Muscle layer of colon (tissue), 2 donors: ENCODE data around the gene SAMD11.

Source experiments
- H3K27ac ChIP-seq: one replicate; pipeline ENCODE4 v1.7.0; 2013; ENCODE audit warnings: low read depth, mild to moderate bottlenecking, low read length, moderate library complexity
- H3K27me3 ChIP-seq, 2 donors: one replicate each; pipeline ENCODE4 v1.7.0; 2013; ENCODE audit warnings: low read length in 2 of 2, mild to moderate bottlenecking in 2 of 2; ENCODE audit not compliant: insufficient read depth in 2 of 2, control insufficient read depth in 1 of 2
- H3K36me3 ChIP-seq: one replicate; pipeline ENCODE4 v1.7.0; 2013; ENCODE audit warnings: mild to moderate bottlenecking, low read length; ENCODE audit not compliant: insufficient read depth
- H3K4me1 ChIP-seq: one replicate; pipeline ENCODE4 v1.7.0; 2013; ENCODE audit warnings: mild to moderate bottlenecking, low read length; ENCODE audit not compliant: insufficient read depth
- H3K4me3 ChIP-seq, 2 donors: one replicate each; pipeline ENCODE4 v1.7.0; 2013; ENCODE audit warnings: low read length in 2 of 2, low read depth in 1 of 2, mild to moderate bottlenecking in 1 of 2, moderate library complexity in 1 of 2
- H3K9ac ChIP-seq: one replicate; pipeline ENCODE4 v1.7.0; 2013; ENCODE audit warnings: low read length
- H3K9me3 ChIP-seq: one replicate; pipeline ENCODE4 v1.7.0; 2013; ENCODE audit warnings: mild to moderate bottlenecking, low read length
- donor health status: abdominal sarcoma.
- donor health status: Adenocarcinoma of cecum.

SAMD11 gene

DNA sequence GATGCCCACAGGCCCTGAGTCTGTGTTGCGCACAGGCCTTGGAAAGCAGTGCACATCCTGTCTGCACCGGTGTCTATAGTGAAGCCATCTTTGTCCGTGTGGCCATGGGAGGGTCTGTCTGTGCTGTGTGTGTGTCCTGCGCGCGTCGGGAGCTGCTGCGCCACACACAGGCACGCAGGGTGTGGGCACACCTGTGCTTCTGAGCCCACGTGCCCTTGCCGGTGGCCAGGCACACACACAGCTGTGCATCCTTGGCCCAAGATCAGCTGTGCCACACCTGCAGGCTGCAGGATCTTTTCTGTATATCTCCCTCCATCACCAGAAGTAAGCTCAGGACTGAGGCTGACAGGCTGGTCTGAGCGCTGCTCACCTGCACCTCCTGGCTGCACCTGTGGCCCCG lies 3.2 kb upstream of the SAMD11 start:
- peaks cover 12 to 68% of the 10 kb centered on the region in 2 donors for H3K27me3 ChIP-seq
- H3K9ac ChIP-seq = no peak overlapping the region
- peaks cover 23% of the 10 kb centered on the region for H3K4me1 ChIP-seq
- H3K36me3 ChIP-seq = no peaks in the 10 kb centered on the region
- no peaks in the 10 kb centered on the region for H3K9me3 ChIP-seq
- no peak overlapping the region for H3K4me3 ChIP-seq
- H3K27ac ChIP-seq = no peak overlapping the region

GRCh38 chr1:921011-921837 lies 2.5 kb upstream of the SAMD11 start:
- Histone ChIP-seq H3K9me3 (no peaks in the 10 kb centered on the region), H3K4me1 (peaks cover 23% of the 10 kb centered on the region), H3K36me3 (no peaks in the 10 kb centered on the region), H3K27ac (no peak overlapping the region), H3K4me3 (peak overlapping the region in 1 of 2 donors; percentile 15), H3K9ac (no peak overlapping the region), H3K27me3 (peaks cover 16 to 71% of the 10 kb centered on the region in 2 donors)

DNA sequence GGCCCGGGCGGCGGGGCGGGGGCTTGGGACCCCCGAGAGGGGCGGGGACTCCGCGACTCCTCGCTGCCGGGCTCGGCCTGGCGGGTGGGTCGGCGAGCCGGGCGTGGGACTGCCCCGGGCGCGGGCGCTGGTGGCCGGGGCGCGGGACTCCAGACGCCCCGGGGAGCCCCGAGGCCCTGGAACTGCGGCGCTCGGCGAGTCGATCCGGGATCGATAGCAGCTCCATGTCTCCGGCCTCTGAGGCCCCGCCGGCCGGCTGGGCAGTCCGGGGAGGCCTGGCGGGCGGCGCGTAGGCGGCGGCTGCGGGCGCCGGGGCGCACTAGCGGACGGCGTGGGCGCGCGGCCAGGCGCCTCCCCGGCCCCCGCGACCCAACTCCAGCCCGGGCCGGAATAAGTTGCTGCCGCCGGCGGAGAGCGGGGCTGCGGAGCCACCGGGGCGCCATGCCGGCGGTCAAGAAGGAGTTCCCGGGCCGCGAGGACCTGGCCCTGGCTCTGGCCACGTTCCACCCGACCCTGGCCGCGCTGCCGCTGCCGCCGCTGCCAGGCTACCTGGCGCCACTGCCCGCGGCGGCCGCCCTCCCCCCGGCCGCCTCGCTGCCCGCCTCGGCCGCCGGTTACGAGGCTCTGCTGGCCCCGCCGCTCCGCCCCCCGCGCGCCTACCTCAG lies 400 bp downstream of the SAMD11 start:
- H3K36me3 ChIP-seq = no peaks in the 10 kb centered on the region
- peaks cover 23% of the 10 kb centered on the region for H3K4me1 ChIP-seq
- no peak overlapping the region for H3K27ac ChIP-seq
- peaks cover 16 to 81% of the 10 kb centered on the region in 2 donors for H3K27me3 ChIP-seq
- H3K9ac ChIP-seq = no peak overlapping the region
- H3K4me3 ChIP-seq = peak overlapping the region in 1 of 2 donors; percentile 38
- no peaks in the 10 kb centered on the region for H3K9me3 ChIP-seq

DNA sequence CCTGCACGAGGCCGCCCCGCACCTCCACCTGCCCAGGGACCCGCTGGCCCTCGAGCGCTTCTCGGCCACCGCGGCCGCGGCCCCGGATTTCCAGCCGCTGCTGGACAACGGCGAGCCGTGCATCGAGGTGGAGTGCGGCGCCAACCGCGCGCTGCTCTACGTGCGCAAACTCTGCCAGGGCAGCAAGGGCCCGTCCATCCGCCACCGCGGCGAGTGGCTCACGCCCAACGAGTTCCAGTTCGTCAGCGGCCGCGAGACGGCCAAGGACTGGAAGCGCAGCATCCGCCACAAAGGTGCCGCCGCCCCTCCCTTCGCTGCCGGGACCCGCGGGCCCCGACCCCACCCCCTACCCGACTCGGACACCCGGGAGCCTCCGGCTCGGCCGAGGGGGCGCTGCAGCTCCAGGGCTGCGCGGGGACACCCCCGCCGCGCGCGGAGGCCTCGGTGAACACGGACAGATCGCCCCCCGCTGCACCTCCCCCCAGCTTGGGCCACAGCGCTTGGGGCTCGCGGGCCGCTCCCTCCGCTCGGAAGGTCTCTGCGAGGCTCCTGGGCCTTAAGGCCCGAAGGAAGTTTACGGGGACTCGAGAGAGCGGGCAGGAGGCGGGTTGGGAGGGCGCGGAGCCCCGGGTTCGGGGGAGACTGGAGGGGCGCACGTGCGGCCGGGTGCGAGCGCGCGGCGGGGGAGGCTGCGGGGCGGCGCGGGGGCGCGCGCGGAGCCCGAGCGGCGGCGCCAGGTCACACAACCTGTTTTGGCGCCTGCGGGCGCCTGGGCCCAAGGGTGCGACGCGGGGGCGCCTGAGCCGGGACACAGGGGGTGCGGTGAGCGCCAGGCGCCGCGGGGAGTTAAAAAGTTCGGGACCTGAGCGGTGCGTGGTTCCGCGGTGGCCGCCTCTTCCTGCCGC lies 1.2 kb downstream of the SAMD11 start:
- Histone ChIP-seq H3K4me3 (peak overlapping the region in 1 of 2 donors; percentile 38), H3K36me3 (no peaks in the 10 kb centered on the region), H3K27ac (no peak overlapping the region), H3K9me3 (no peaks in the 10 kb centered on the region), H3K4me1 (peaks cover 23% of the 10 kb centered on the region), H3K27me3 (peaks cover 16 to 77% of the 10 kb centered on the region in 2 donors), H3K9ac (no peak overlapping the region)

DNA sequence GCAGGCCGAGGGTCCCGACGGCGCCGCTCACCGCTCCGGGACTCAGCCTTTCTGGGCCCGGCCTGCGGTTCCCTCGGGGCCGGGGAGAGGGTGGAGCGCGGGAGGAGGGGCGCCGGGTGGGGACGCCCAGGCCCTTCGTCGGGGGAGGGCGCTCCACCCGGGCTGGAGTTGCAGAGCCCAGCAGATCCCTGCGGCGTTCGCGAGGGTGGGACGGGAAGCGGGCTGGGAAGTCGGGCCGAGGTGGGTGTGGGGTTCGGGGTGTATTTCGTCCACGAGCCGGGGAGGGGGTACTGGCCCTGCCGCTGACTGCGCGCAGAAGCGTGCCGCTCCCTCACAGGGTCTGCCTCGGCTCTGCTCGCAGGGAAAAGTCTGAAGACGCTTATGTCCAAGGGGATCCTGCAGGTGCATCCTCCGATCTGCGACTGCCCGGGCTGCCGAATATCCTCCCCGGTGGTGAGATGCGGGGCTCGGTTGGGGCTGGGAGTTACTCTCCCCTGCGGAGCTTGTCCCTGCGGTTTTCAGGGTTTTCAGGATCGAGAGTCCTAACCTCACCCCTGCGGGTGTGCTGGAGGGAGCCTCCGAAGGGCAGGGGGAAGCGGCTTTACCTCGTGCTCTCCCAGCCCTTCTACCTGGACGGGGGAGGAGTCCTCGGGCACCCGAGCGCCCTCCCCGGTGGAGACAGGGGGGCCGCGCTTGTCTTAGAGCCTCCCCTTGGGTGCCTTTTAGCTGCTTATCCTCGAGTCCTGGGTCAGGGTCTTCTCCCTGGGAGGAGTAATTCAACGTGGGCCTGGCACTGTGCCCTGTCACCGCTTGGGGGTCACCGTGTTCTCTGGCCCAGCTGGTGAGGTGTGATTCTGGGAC lies 2.1 kb downstream of the SAMD11 start:
- no peaks in the 10 kb centered on the region for H3K9me3 ChIP-seq
- no peak overlapping the region for H3K27ac ChIP-seq
- H3K27me3 ChIP-seq = peaks cover 16 to 68% of the 10 kb centered on the region in 2 donors
- peaks cover 19% of the 10 kb centered on the region for H3K4me1 ChIP-seq
- H3K4me3 ChIP-seq = peak overlapping the region in 1 of 2 donors; percentile 38
- no peak overlapping the region for H3K9ac ChIP-seq
- no peaks in the 10 kb centered on the region for H3K36me3 ChIP-seq

- Histone ChIP-seq H3K4me3 (no peak overlapping the region), H3K36me3 (no peaks in the 10 kb centered on the region), H3K9ac (no peak overlapping the region), H3K27ac (no peak overlapping the region), H3K27me3 (peaks cover 14 to 59% of the 10 kb centered on the region in 2 donors), H3K9me3 (no peaks in the 10 kb centered on the region), H3K4me1 (peaks cover 7% of the 10 kb centered on the region)
Measured at GRCh38 chr1:927234-927633, 3.5 kb downstream of the SAMD11 start.

GRCh38 chr1:927748-928147 lies 4.0 kb downstream of the SAMD11 start:
- H3K27ac ChIP-seq = no peak overlapping the region
- peaks cover 7% of the 10 kb centered on the region for H3K4me1 ChIP-seq
- peaks cover 9 to 59% of the 10 kb centered on the region in 2 donors for H3K27me3 ChIP-seq
- no peaks in the 10 kb centered on the region for H3K36me3 ChIP-seq
- no peaks in the 10 kb centered on the region for H3K9me3 ChIP-seq
- H3K4me3 ChIP-seq = no peak overlapping the region
- H3K9ac ChIP-seq = no peak overlapping the region

DNA sequence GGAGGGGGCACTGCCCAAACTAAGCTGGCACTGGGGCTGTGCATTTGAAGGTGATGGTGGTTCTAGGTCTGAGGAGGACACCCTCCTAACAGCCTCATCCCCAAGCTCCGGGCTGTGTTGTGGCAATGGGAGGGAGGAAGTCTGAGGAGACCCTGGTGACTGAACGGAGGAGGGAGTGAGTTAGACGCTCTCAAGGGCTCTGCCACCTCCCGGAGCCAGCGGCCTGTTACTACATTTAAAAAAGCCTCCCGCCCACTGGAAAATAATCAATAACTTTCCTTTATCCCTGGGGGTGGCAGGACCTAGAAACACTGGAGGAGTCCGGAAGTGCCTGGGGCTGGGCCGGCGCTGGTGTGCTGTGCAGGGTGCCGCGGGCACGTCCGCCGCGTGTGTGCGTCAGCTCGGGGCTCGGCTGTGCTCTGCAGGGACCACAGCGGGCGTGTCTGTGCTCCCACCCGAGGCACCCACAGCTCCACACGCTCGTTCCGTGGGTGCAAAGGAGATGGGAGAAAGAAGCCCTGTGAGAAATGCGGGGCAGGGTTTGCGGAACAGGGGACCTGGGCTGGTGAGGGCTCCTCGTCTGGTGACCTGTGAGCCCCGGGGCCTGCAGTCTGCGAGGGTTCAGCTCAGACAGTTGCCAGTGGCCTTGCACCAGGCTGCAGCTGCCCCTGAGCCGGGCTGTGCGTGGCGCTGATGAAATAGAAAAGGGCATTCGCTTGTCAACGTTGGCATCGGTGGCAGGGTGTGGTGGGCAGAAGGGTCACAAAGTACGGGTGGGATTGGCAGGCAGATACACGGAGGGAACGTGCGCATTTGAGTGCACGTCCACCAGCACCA lies 5.3 kb downstream of the SAMD11 start:
- Histone ChIP-seq H3K9me3 (no peaks in the 10 kb centered on the region), H3K4me3 (no peak overlapping the region), H3K27ac (no peak overlapping the region), H3K9ac (no peak overlapping the region), H3K4me1 (no peaks in the 10 kb centered on the region), H3K36me3 (no peaks in the 10 kb centered on the region), H3K27me3 (peaks cover 8 to 61% of the 10 kb centered on the region in 2 donors)

- Histone ChIP-seq H3K9ac (no peak overlapping the region), H3K9me3 (no peaks in the 10 kb centered on the region), H3K4me3 (no peak overlapping the region), H3K27ac (no peak overlapping the region), H3K36me3 (no peaks in the 10 kb centered on the region), H3K27me3 (peaks cover 8 to 56% of the 10 kb centered on the region in 2 donors), H3K4me1 (no peaks in the 10 kb centered on the region)
Measured at GRCh38 chr1:929712-930632, 6.2 kb downstream of the SAMD11 start.
